IMR-90 (cell line): ENCODE results near the gene WWC1.

Experiments
- BHLHE40 ChIP-seq: fragments of 150-350 bp; IDR thresholded peaks from 2 replicates; pipeline ENCODE4 v1.6.1; 2016; ENCODE audit warnings: mild to moderate bottlenecking, low read depth, low read length
- MAFK ChIP-seq: IDR thresholded peaks from 2 replicates; pipeline ENCODE4 v1.6.1; 2012; ENCODE audit warnings: low read depth, low read length, improper control_type of control experiment
- TF ChIP-seq, protein P1 (sequence below): conservative IDR thresholded peaks from 2 replicates; pipeline ENCODE4 v1.5.1; 2012; ENCODE audit warnings: mild to moderate bottlenecking, low read depth, low read length, improper control_type of control experiment

DNA sequence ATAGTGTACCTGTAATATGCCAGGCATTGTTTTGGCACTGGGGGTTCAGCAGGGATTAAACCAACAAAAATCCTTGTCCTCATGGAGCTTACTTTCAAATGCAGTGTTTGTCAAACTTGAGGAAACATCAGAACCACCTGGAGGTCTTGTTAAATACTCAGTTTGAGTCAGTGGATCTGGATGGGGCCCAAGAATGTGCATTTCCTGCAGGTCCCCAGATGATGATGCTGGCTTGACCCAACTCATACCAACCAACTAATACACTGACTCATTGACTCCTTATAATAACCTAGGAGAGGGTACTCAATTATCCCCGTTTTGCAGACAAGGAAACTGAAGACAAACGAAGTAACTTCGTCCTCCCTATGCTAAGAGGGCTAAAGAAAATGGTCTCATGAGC, 11.3 kb downstream of the WWC1 start:
- TF ChIP-seq, protein P1, sequence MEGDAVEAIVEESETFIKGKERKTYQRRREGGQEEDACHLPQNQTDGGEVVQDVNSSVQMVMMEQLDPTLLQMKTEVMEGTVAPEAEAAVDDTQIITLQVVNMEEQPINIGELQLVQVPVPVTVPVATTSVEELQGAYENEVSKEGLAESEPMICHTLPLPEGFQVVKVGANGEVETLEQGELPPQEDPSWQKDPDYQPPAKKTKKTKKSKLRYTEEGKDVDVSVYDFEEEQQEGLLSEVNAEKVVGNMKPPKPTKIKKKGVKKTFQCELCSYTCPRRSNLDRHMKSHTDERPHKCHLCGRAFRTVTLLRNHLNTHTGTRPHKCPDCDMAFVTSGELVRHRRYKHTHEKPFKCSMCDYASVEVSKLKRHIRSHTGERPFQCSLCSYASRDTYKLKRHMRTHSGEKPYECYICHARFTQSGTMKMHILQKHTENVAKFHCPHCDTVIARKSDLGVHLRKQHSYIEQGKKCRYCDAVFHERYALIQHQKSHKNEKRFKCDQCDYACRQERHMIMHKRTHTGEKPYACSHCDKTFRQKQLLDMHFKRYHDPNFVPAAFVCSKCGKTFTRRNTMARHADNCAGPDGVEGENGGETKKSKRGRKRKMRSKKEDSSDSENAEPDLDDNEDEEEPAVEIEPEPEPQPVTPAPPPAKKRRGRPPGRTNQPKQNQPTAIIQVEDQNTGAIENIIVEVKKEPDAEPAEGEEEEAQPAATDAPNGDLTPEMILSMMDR: no peak
- no peak for TF ChIP-seq BHLHE40
- no peak for TF ChIP-seq MAFK
